ENCODE measurements around the gene PLEKHA8.

DNA sequence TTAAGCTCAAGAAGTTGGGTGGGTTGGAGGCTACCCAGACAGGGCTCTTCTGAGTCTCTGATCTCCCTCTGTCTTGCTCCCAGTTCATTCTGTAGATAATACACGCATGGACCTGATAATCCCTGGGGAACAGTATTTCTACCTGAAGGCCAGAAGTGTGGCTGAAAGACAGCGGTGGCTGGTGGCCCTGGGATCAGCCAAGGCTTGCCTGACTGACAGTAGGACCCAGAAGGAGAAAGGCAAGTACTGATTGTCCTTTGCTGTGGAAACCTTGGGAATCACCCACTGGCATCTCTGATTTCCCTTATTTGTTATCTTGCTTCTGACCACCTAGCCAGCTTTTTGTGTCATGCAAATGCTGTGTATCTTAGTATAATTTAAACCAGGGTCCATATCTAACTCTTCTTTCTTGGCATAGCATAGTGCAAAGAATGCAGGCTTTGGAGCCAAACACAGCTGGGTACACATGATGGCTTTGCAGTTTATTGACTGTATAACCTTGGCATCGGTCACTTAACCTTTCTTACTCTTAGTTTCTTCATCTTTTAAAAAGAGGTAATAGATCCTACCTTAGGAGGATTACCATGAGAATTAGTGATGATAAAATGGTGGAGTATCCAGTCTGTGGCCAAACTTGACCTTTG, 18.0 kb downstream of the PLEKHA8 start:
- TF ChIP-seq, protein P1, sequence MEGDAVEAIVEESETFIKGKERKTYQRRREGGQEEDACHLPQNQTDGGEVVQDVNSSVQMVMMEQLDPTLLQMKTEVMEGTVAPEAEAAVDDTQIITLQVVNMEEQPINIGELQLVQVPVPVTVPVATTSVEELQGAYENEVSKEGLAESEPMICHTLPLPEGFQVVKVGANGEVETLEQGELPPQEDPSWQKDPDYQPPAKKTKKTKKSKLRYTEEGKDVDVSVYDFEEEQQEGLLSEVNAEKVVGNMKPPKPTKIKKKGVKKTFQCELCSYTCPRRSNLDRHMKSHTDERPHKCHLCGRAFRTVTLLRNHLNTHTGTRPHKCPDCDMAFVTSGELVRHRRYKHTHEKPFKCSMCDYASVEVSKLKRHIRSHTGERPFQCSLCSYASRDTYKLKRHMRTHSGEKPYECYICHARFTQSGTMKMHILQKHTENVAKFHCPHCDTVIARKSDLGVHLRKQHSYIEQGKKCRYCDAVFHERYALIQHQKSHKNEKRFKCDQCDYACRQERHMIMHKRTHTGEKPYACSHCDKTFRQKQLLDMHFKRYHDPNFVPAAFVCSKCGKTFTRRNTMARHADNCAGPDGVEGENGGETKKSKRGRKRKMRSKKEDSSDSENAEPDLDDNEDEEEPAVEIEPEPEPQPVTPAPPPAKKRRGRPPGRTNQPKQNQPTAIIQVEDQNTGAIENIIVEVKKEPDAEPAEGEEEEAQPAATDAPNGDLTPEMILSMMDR (IDR thresholded peaks at IDR 0.05 in 2 of 3, conservative IDR thresholded peaks at IDR 0.05 in 1 of 3; ENCODE audit: control insufficient read depth in 2 of 3, extremely low read depth in 1 of 3, insufficient read depth in 1 of 3, low read depth in 3 of 3, low read length in 3 of 3) = no peak
- TF ChIP-seq, protein P2, sequence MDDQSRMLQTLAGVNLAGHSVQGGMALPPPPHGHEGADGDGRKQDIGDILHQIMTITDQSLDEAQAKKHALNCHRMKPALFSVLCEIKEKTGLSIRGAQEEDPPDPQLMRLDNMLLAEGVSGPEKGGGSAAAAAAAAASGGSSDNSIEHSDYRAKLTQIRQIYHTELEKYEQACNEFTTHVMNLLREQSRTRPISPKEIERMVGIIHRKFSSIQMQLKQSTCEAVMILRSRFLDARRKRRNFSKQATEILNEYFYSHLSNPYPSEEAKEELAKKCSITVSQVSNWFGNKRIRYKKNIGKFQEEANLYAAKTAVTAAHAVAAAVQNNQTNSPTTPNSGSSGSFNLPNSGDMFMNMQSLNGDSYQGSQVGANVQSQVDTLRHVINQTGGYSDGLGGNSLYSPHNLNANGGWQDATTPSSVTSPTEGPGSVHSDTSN (IDR thresholded peaks at IDR 0.05; ENCODE audit: insufficient replicate concordance, low read depth, low read length) = no peak
- TF ChIP-seq EP300 (IDR thresholded peaks at IDR 0.05; ENCODE audit: borderline replicate concordance in 1 of 2, control insufficient read depth in 1 of 2, low read depth in 2 of 2, low read length in 2 of 2) (no peak), POLR2A (IDR thresholded peaks at IDR 0.05; ENCODE audit: low read depth, low read length) (no peak), POLR2AphosphoS5 (IDR thresholded peaks at IDR 0.05; ENCODE audit: low read length) (no peak), NR2F1 (conservative IDR thresholded peaks at IDR 0.05) (no peak), EZH2 (IDR thresholded peaks at IDR 0.05; ENCODE audit: borderline replicate concordance, control insufficient read depth, low read depth, low read length) (no peak), ESRRA (IDR thresholded peaks at IDR 0.05; ENCODE audit: low read length) (no peak)
